HepG2 (cell line): ENCODE results near the gene LRRC28. TPM values are rescaled to one million over a fixed set of nuclear protein-coding genes. Genes with fewer than 3 reads are reported as not detected.
A peak's percentile ranks its signal among the peaks of the same experiment; 100 is the strongest.

Experiments
- CREB1 ChIP-seq, 2 experiments: fragments of 450-650 bp in 1 of 2; IDR thresholded peaks; 2 replicates each; pipeline ENCODE4 v1.6.1; 2016 to 2017; ENCODE audit warnings: control low read depth in 1 of 2, mild to moderate bottlenecking in 1 of 2, missing compliant biosample characterization in 1 of 2, missing genetic modification characterization in 1 of 2
- GFI1 ChIP-seq: sonication (generic); formaldehyde crosslinking; IDR thresholded peaks from 2 replicates; pipeline ENCODE4 v1.5.0; 2020; ENCODE audit warnings: missing genetic modification reagents, mild to moderate bottlenecking, borderline replicate concordance
- MED1 ChIP-seq: sonication (generic); formaldehyde crosslinking; IDR thresholded peaks from 2 replicates; pipeline ENCODE4 v1.4.0; 2020; ENCODE audit warnings: missing genetic modification reagents
- ZNF337 ChIP-seq: sonication (generic); formaldehyde crosslinking; IDR thresholded peaks from 2 replicates; pipeline ENCODE4 v1.5.1; 2020; ENCODE audit warnings: missing genetic modification reagents, low read depth, mild to moderate bottlenecking, borderline replicate concordance
- ZNF350 ChIP-seq: sonication (generic); formaldehyde crosslinking; IDR thresholded peaks from 2 replicates; pipeline ENCODE4 v1.4.0; 2020; ENCODE audit warnings: mild to moderate bottlenecking, low read depth, missing genetic modification reagents, borderline replicate concordance
- ZNF451 ChIP-seq: sonication (generic); formaldehyde crosslinking; IDR thresholded peaks from 2 replicates; pipeline ENCODE4 v1.5.0; 2020; ENCODE audit warnings: mild to moderate bottlenecking, missing genetic modification reagents
- ZNF556 ChIP-seq: sonication (generic); formaldehyde crosslinking; IDR thresholded peaks from 2 replicates; pipeline ENCODE4 v1.4.0; 2020; ENCODE audit warnings: mild to moderate bottlenecking, missing genetic modification reagents, borderline replicate concordance
- ZNF777 ChIP-seq: sonication (generic); formaldehyde crosslinking; IDR thresholded peaks from 2 replicates; pipeline ENCODE4 v1.4.0; 2020; ENCODE audit warnings: missing genetic modification reagents
- polyA plus RNA-seq, 8 experiments: library from polyadenylated mRNA; depleted of rRNA in 3 of 8; stranded (reverse) in 7 of 8; unstranded in 1 of 8; fragments of >200 nt; fragmentation: Illumina TruSeq in 4 of 8; extraction: Trizol in 4 of 8; gene quantifications; 2 replicates each; pipeline versions ENCODE4 v1.2.1 to v1.2.3, GENCODE V29; 2011 to 2016; ENCODE audit warnings: low read depth in 4 of 8, missing spikeins in 1 of 8, mixed read lengths in 1 of 8; ENCODE audit not compliant: insufficient read depth in 1 of 8
- total RNA-seq, 5 experiments: library from RNA; depleted of rRNA; stranded (reverse); fragments of >200 nt; fragmentation: Illumina TruSeq; extraction: Trizol; gene quantifications; 2 replicates each; pipeline ENCODE4 v1.2.3, GENCODE V29; 2016; ENCODE audit warnings: low read depth in 1 of 5
- TF ChIP-seq, protein P1 (sequence below): sonication (generic); formaldehyde crosslinking; IDR thresholded peaks from 2 replicates; pipeline ENCODE4 v1.4.0; 2020; ENCODE audit warnings: mild to moderate bottlenecking, missing genetic modification reagents, borderline replicate concordance
- TF ChIP-seq, protein P2 (sequence below): IDR thresholded peaks from 2 replicates; pipeline ENCODE4 v1.6.1; 2016; ENCODE audit warnings: low read depth, borderline replicate concordance
- TF ChIP-seq, protein P3 (sequence below): sonication (generic); formaldehyde crosslinking; IDR thresholded peaks from 2 replicates; pipeline ENCODE4 v1.4.0; 2020; ENCODE audit warnings: mild to moderate bottlenecking, low read depth, missing genetic modification reagents
- TF ChIP-seq, protein P4 (sequence below): sonication (generic); formaldehyde crosslinking; IDR thresholded peaks from 2 replicates; pipeline ENCODE4 v1.9.0; 2021; ENCODE audit warnings: mild to moderate bottlenecking, missing genetic modification reagents

The LRRC28 gene
- total and polyA plus RNA-seq, 2 of the 13 experiments (the other 11 are each of a cell fraction or from before 2014, with no cell fraction given) = 17.5 to 21.3 TPM

DNA sequence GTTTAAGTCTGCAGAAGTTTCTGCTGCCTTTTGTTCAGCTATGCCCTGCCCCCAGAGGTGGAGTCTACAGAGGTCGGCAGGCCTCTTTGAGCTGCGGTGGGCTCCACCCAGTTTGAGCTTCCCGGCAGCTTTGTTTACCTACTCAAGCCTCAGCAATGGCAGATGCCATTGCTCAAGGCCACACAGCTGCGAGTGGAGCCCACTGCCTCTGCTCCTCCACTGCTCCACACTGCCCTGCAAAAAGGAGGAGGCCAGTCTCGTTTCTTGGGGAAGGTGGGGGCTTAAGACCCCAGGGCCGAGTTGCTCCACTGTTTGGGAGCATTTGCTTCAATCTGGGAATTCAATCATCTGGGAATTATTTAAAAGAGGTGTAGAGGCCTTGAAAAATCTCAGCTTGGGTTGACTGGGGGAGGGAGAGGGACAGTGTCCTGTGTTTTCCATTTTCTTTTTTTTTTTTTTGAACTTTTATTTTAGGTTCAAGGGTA, 169.9 kb downstream of the LRRC28 start (continued):
- TF ChIP-seq, protein P1, sequence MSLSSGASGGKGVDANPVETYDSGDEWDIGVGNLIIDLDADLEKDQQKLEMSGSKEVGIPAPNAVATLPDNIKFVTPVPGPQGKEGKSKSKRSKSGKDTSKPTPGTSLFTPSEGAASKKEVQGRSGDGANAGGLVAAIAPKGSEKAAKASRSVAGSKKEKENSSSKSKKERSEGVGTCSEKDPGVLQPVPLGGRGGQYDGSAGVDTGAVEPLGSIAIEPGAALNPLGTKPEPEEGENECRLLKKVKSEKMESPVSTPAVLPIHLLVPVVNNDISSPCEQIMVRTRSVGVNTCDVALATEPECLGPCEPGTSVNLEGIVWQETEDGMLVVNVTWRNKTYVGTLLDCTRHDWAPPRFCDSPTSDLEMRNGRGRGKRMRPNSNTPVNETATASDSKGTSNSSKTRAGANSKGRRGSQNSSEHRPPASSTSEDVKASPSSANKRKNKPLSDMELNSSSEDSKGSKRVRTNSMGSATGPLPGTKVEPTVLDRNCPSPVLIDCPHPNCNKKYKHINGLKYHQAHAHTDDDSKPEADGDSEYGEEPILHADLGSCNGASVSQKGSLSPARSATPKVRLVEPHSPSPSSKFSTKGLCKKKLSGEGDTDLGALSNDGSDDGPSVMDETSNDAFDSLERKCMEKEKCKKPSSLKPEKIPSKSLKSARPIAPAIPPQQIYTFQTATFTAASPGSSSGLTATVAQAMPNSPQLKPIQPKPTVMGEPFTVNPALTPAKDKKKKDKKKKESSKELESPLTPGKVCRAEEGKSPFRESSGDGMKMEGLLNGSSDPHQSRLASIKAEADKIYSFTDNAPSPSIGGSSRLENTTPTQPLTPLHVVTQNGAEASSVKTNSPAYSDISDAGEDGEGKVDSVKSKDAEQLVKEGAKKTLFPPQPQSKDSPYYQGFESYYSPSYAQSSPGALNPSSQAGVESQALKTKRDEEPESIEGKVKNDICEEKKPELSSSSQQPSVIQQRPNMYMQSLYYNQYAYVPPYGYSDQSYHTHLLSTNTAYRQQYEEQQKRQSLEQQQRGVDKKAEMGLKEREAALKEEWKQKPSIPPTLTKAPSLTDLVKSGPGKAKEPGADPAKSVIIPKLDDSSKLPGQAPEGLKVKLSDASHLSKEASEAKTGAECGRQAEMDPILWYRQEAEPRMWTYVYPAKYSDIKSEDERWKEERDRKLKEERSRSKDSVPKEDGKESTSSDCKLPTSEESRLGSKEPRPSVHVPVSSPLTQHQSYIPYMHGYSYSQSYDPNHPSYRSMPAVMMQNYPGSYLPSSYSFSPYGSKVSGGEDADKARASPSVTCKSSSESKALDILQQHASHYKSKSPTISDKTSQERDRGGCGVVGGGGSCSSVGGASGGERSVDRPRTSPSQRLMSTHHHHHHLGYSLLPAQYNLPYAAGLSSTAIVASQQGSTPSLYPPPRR (CRISPR knock-in tag) = peak; percentile 79
- TF ChIP-seq CREB1 (IDR thresholded peaks at IDR 0.05) (no peak), CREB1 (CRISPR knock-in tag; IDR thresholded peaks at IDR 0.05) (peak; percentile 18; the same call in 1 of the 2 replicates), ZNF451 (CRISPR knock-in tag) (peak; percentile 66; the same call in 1 of the 2 replicates), ZNF556 (CRISPR knock-in tag) (peak; percentile 75), ZNF337 (CRISPR knock-in tag) (0 out of 2 replicates have a peak, but pooled peaks have one; percentile 45), GFI1 (peak; percentile 90), ZNF777 (no peak), ZNF350 (CRISPR knock-in tag) (peak; percentile 89), MED1 (peak; percentile 63)
- TF ChIP-seq, protein P2, sequence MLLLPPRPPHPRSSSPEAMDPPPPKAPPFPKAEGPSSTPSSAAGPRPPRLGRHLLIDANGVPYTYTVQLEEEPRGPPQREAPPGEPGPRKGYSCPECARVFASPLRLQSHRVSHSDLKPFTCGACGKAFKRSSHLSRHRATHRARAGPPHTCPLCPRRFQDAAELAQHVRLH (CRISPR knock-in tag) = peak; percentile 72; the same call in 1 of the 2 replicates
- TF ChIP-seq, protein P3, sequence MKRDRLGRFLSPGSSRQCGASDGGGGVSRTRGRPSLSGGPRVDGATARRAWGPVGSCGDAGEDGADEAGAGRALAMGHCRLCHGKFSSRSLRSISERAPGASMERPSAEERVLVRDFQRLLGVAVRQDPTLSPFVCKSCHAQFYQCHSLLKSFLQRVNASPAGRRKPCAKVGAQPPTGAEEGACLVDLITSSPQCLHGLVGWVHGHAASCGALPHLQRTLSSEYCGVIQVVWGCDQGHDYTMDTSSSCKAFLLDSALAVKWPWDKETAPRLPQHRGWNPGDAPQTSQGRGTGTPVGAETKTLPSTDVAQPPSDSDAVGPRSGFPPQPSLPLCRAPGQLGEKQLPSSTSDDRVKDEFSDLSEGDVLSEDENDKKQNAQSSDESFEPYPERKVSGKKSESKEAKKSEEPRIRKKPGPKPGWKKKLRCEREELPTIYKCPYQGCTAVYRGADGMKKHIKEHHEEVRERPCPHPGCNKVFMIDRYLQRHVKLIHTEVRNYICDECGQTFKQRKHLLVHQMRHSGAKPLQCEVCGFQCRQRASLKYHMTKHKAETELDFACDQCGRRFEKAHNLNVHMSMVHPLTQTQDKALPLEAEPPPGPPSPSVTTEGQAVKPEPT (CRISPR knock-in tag) = peak; percentile 53; the same call in 1 of the 2 replicates
- TF ChIP-seq, protein P4, sequence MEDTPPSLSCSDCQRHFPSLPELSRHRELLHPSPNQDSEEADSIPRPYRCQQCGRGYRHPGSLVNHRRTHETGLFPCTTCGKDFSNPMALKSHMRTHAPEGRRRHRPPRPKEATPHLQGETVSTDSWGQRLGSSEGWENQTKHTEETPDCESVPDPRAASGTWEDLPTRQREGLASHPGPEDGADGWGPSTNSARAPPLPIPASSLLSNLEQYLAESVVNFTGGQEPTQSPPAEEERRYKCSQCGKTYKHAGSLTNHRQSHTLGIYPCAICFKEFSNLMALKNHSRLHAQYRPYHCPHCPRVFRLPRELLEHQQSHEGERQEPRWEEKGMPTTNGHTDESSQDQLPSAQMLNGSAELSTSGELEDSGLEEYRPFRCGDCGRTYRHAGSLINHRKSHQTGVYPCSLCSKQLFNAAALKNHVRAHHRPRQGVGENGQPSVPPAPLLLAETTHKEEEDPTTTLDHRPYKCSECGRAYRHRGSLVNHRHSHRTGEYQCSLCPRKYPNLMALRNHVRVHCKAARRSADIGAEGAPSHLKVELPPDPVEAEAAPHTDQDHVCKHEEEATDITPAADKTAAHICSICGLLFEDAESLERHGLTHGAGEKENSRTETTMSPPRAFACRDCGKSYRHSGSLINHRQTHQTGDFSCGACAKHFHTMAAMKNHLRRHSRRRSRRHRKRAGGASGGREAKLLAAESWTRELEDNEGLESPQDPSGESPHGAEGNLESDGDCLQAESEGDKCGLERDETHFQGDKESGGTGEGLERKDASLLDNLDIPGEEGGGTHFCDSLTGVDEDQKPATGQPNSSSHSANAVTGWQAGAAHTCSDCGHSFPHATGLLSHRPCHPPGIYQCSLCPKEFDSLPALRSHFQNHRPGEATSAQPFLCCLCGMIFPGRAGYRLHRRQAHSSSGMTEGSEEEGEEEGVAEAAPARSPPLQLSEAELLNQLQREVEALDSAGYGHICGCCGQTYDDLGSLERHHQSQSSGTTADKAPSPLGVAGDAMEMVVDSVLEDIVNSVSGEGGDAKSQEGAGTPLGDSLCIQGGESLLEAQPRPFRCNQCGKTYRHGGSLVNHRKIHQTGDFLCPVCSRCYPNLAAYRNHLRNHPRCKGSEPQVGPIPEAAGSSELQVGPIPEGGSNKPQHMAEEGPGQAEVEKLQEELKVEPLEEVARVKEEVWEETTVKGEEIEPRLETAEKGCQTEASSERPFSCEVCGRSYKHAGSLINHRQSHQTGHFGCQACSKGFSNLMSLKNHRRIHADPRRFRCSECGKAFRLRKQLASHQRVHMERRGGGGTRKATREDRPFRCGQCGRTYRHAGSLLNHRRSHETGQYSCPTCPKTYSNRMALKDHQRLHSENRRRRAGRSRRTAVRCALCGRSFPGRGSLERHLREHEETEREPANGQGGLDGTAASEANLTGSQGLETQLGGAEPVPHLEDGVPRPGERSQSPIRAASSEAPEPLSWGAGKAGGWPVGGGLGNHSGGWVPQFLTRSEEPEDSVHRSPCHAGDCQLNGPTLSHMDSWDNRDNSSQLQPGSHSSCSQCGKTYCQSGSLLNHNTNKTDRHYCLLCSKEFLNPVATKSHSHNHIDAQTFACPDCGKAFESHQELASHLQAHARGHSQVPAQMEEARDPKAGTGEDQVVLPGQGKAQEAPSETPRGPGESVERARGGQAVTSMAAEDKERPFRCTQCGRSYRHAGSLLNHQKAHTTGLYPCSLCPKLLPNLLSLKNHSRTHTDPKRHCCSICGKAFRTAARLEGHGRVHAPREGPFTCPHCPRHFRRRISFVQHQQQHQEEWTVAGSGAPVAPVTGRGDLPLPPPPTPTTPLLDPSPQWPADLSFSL (CRISPR knock-in tag) = 0 out of 2 replicates have a peak, but pooled peaks have one; percentile 7
